Measurements from ENCODE around the gene FPGS. TPM values are rescaled to one million over a fixed set of nuclear protein-coding genes. Genes with fewer than 3 reads are reported as not detected.

FPGS gene
- total RNA-seq: 45.4 TPM

DNA sequence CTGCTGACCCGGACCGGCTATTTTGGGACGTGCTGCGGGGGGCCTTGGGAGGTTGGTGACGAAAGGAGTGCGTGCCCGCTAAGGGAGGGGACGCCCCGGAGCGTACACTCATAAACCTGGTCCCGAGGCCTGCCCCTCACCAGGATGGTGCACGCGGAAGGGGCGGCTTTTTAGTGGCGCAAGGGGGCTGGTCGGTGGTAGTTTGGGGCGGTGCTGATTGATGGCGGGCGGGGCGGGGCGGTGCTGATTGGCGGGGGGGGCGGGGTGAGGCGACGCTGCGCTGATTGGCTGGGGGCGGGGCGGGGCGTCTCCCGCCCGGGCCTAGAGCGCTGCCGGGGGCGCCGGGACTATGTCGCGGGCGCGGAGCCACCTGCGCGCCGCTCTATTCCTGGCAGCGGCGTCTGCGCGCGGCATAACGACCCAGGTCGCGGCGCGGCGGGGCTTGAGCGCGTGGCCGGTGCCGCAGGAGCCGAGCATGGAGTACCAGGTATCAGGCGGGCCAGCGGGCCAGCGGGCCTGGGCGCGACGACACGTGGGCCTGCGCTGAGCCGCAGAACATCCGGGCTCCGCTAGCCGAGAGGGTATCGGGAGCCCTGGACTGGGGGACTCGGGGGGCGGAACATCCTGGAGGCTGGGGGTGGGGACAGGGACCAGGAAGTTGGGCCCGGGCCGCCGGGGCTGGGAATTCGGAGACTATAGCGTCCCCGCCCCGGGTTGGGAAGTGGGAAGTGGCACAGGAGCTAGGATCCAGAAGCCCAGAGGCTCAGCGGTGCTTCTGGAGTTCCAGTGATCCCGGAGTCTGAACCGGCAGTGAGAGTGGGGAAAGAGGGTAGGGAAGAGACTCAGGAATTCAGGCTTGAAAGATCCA lies at the start of gene FPGS:
Gene FPGS, plus strand, starts transcription at position 307 of the 868 bp plus-strand sequence. Its CDS starts 43 bp downstream, at position 350.

GRCh38 chr9:127778280-127779135 lies 24.2 kb upstream of the FPGS start, which contains the start of gene SH2D3C:
Gene SH2D3C (minus strand): TSS chr9:127778666. CDS start chr9:127778627, 39 bp downstream.

DNA sequence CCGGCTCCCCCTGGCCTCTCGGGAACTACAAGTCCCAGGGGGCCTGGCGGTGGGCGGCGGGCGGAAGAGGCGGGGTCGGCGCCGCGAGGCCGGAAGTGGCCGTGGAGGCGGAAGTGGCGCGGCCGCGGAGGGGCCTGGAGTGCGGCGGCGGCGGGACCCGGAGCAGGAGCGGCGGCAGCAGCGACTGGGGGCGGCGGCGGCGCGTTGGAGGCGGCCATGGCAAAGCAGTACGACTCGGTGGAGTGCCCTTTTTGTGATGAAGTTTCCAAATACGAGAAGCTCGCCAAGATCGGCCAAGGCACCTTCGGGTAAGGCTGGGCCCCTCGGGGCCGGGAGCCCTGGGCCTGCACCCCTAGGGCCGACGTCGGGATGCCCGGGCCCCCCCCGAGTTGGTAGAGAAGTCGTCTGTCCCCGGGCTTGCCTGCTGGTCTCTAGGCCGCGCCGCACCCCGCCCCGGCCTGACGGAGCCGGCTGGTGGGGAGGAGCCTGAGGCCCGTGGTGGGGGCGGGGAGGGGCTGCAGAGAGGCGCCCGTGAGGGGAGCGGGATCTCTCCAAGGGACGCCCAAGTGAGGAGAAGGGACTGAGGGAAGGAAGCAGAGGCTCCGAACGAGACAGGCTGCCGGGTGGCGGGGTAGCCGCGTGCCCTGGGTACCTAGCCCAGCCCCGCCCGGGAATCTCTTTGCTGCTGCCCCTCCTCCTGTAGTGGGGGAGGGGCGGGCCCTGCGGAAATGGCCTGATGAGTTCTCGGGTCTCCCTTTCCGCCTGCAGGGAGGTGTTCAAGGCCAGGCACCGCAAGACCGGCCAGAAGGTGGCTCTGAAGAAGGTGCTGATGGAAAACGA lies 16.5 kb upstream of the FPGS start, which contains the start of gene CDK9:
Gene CDK9, plus strand, starts transcription at position 102 of the 840 bp plus-strand sequence. Its CDS starts 115 bp downstream, at position 217.

DNA sequence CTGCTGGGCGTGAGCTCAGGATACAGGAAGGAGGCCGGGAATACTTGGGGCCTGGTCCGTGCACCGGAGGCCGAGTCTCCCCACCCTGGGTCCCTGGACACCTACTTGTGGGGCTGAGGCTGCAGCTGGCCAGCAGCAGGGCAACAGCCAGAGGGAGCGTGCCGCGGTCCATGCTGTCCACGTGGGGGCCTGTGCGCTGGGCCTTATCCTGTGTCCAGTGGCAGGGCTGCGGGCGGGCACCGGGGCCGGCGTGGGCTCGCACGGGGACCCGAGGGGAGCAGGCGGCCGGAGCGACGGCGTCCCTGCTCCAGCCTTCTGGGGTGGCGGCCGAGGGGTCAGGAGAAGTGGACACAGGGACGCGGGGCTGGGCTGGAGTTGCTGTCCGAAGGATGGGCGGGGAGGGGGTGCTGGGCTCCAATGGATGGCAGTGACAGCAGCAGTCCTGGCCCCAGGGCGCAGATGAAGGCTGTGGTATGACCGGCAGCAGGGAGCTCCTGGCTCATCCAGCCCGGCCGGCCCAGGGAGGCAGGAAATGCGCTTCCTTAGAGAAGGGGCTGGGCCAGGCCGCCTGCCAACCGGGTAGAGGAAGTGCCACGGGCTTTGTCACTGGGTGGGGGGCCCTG lies 51.6 kb downstream of the FPGS start, which contains the start of gene ENG:
Gene ENG, minus strand, starts transcription at position 475 of the 623 bp plus-strand sequence. Its CDS starts 303 bp downstream, at position 172.

Other genes starting within 250 kb of the FPGS start
- 237 TPM for gene STXBP1, start 190.6 kb upstream of the FPGS start, total RNA-seq
- gene CFAP157, start 95.9 kb upstream of the FPGS start, total RNA-seq: not detected
- gene PTRH1, start 87.2 kb upstream of the FPGS start, total RNA-seq: 13.5 TPM
- gene TTC16, start 86.8 kb upstream of the FPGS start, total RNA-seq: not detected
- 11.1 TPM for gene TOR2A, start 67.6 kb upstream of the FPGS start, total RNA-seq
- gene SH2D3C, start 24.2 kb upstream of the FPGS start, total RNA-seq: 10.7 TPM
- 60.2 TPM for gene CDK9, start 16.8 kb upstream of the FPGS start, total RNA-seq
- gene ENG, start 51.8 kb downstream of the FPGS start, total RNA-seq: 21.5 TPM
- gene AK1, start 74.8 kb downstream of the FPGS start, total RNA-seq: 38.4 TPM
- gene ST6GALNAC6, start 96.7 kb downstream of the FPGS start, total RNA-seq: 22.2 TPM
- 12.4 TPM for gene ST6GALNAC4, start 114.2 kb downstream of the FPGS start, total RNA-seq
- gene PIP5KL1, start 127.9 kb downstream of the FPGS start, total RNA-seq: 3.2 TPM
- 13.2 TPM for gene DPM2, start 135.0 kb downstream of the FPGS start, total RNA-seq
- 22.5 TPM for gene EEIG1, start 178.1 kb downstream of the FPGS start, total RNA-seq

Measured in camera-type eye (tissue), 1 donor.